NCI-H774 (cell line): ENCODE data around the gene NEMP2.

Source experiments
- DNase-seq: peaks from one replicate; lab custom pipeline; 2025; lab: John Stamatoyannopoulos, UW

The NEMP2 gene

GRCh38 chr2:190534310-190535120 is at the start of gene NEMP2:
TSS of gene NEMP2 (minus strand) at chr2:190534722. CDS start at chr2:190534655, 67 bp downstream.
- DNase-seq: peak; percentile 89

GRCh38 chr2:190583507-190584337 is 49.2 kb upstream of the NEMP2 start:
- DNase-seq: no peak

GRCh38 chr2:190582736-190583506 is 48.4 kb upstream of the NEMP2 start:
- DNase-seq: no peak

- DNase-seq: no peak
Measured at GRCh38 chr2:190582019-190582418, 47.5 kb upstream of the NEMP2 start.

- no peak for DNase-seq
Measured at GRCh38 chr2:190579915-190580846, 45.7 kb upstream of the NEMP2 start.

- no peak for DNase-seq
Measured at GRCh38 chr2:190579058-190579410, 44.5 kb upstream of the NEMP2 start.

GRCh38 chr2:190578158-190579057 is 43.9 kb upstream of the NEMP2 start:
- DNase-seq: peak; percentile 37

- DNase-seq: no peak
Measured at GRCh38 chr2:190576573-190576972, 42.1 kb upstream of the NEMP2 start.

- no peak for DNase-seq
Measured at GRCh38 chr2:190575263-190575662, 40.7 kb upstream of the NEMP2 start.

- no peak for DNase-seq
Measured at GRCh38 chr2:190574169-190574568, 39.6 kb upstream of the NEMP2 start.

GRCh38 chr2:190572246-190572645 is 37.7 kb upstream of the NEMP2 start:
- DNase-seq: no peak

GRCh38 chr2:190571686-190572085 is 37.2 kb upstream of the NEMP2 start:
- DNase-seq: no peak

- no peak for DNase-seq
Measured at GRCh38 chr2:190570871-190571270, 36.3 kb upstream of the NEMP2 start.

- no peak for DNase-seq
Measured at GRCh38 chr2:190569994-190570755, 35.7 kb upstream of the NEMP2 start.

GRCh38 chr2:190564838-190565237 is 30.3 kb upstream of the NEMP2 start:
- DNase-seq: no peak

- no peak for DNase-seq
Measured at GRCh38 chr2:190563646-190564045, 29.1 kb upstream of the NEMP2 start.

GRCh38 chr2:190563109-190563508 is 28.6 kb upstream of the NEMP2 start:
- no peak for DNase-seq

GRCh38 chr2:190562121-190562520 is 27.6 kb upstream of the NEMP2 start:
- DNase-seq: no peak

GRCh38 chr2:190561094-190561493 is 26.6 kb upstream of the NEMP2 start:
- DNase-seq: no peak
